GM19455 (cell line): ENCODE data around the gene FBLN5.
A peak's percentile ranks its signal among the peaks of the same experiment; 100 is the strongest.
"Not testable (repeated sequence)": the region's sequence is repeated elsewhere in the genome, so short reads cannot be mapped to it uniquely, and the experiment has no call there.

Experiments used
- ATAC-seq: cut with Tn5 transposase; IDR thresholded peaks from one replicate; pipeline ENCODE4 v1.9.1; 2021; ENCODE audit not compliant: unreplicated experiment

FBLN5 gene

DNA sequence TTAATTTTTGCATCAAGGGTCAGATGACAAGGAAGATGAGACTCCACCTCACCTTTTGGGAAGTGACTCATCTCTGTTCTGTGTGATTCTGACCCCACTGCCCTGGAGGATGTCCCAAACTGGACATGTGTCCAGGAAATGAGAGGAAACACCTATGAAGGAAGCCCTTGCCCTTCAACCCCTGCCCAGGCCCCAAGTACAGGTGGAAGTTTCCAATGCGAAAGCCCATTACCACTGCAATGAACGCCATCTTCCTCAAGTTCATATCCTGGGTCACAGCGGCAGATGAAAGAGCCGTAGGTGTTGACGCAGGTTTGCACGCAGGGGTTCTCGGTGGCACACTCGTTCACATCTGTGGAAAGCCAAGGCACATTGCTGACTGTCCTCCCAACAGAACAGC is 60.5 kb downstream of the FBLN5 start:
- ATAC-seq: no peak

DNA sequence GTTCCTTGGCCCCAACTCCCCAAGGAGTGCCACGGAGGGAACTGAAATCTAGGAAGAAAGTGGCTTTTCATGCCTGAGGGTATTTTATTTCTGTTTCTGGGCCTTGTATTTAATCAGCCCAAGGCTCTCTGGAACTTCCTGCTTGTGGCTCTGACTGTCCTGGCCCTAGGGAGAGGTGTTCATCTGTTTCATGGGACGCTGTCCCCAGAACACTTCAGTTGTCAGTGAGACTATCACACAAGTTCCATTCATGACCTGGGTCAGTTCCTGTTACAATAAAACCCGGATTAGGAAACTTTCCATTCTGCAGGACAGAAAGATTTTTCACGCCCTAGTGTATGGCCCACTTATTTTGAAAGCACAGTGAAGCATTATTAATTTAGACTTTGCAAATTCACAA is 61.7 kb downstream of the FBLN5 start:
- no peak for ATAC-seq

DNA sequence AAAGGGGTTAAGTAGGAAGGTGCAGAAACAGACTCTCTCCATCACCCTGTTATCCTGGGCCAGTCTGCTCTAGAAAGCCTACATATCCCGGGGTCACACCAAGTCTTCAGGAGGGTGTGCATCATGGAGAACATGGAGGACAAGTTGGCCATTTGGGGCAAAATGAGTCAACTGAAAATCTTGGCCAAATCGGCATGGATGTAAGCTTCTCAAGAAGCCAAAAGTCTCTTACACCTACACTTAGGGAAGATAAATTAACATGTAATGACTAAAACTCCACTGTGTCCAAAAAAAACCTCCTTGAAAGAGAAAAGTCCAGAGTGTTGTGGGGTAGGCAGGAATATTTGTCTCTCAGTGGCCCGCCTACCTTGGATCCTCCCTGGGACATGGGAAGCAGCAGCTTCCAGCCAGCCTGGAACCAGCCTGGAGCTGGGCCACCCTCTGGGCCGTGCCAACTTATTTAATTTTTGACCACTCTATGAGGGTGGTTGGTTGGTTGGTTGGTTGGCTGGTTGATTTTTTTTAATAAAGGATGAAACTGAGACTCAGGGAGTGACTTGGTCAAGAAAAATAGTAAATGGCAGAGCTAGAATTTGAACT is 62.3 kb downstream of the FBLN5 start:
- no peak for ATAC-seq

DNA sequence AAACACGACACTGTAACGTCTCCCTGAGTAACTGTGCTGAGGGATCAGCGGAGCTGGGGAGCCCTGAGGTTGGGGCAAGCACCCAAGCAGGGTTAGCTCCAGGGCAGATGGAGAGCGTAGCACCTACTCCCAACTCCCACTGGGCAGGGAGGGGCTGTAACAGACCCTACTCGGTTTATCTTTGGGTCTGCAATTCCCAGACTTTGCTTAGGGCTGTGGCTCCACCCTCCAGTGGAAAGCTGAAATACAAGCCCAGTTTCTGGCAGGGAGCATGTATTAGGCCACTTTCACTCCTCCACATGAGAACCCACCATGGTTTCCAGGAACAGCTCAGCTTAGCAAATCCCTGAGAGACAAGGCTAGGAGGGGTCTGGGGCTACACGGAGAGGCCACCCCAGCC is 62.8 kb downstream of the FBLN5 start:
- ATAC-seq: no peak

DNA sequence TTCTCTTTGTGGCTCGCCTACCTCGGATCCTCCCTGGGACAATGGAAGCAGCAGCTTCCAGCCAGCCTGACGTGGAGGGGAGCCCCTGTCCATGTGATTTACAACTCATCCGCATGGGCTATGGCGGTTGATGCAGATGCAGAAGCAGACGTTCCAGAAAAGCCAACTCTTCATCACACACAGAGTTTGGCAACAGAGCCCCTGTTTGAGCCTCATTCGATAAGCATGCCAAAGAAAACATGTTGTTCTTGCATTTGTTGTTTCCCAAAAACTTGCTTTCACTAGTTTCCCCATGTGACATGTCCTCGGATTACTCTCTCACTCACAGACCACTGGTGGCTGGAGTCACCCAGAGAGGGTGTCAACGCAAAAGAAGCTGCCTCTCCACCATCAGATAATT is 63.7 kb downstream of the FBLN5 start:
- no peak for ATAC-seq

DNA sequence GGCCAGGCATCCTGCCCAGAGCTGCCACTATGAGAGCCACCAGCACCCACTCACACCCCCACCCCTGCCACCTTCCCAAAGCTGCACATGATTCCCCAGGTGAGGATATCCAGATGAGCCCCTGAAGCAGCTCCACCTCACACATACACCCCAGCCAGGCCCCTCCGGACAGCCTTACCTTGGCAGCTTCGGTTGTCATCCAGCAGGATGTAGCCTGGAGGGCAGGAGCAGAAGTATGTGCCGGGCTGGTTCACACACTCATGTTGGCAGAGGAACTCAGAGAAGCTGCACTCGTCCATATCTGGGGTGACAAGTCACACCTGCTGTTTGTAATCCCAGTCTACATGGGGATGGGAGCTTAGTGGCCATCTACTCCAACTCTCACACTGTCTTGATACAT is 64.7 kb downstream of the FBLN5 start:
- ATAC-seq: no peak

DNA sequence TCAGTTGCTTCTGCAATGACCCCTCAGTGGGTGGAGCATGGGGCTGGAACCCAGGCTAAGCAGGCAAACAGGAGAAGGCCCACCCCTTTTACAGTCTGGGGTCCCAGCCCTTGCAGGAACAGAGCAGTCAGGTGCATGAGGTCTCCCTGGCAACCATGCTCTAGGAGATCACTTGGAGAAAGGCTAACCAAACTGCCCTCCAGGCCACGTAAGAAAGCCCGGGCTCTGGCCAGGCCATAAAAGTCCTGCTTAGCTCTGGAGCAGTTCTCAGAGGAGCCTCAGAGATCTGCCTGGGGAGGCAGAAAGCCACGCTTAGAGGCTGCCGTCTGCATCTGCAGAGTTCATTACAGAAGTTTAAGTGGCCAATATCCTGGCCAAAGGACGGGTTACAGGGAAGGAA is 65.1 kb downstream of the FBLN5 start:
- ATAC-seq: no peak

DNA sequence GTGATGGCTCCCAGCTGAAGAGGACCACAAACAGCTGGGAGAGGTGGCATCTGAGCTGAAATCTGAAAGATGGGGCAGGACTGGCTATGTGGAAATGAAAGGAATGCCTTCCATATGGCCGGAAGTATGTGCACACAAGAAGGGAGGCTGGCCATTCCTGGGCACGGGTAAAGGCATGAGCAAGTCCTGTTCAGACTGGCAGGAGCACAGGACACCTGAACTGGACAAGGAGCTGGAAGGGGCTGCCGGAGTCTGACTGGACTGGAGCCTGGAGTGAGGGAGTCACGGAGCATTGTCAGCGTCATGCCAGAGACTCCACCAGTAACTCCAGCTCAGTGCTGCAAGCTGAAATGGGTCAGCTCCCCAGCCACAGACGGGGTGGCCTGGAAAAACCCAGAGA is 68.3 kb downstream of the FBLN5 start:
- no peak for ATAC-seq

DNA sequence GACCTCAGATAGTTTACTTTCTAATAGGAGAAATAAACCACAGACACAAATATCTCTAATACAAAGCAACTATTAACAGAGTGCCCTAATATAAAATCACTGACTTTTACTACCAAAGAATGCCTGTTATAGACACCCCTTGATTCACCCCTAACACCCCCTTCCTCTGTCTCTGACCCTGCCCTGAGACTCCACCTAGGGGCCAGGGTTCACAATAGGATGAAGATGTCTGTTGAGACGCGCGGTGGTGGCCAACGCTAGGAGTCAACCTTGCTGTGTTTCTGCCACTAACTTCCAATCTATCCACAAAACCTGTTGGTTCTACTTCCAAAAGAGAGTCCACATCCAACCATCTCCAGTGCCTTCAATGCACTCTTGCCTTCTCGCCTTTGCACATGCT is 69.2 kb downstream of the FBLN5 start:
- no peak for ATAC-seq

DNA sequence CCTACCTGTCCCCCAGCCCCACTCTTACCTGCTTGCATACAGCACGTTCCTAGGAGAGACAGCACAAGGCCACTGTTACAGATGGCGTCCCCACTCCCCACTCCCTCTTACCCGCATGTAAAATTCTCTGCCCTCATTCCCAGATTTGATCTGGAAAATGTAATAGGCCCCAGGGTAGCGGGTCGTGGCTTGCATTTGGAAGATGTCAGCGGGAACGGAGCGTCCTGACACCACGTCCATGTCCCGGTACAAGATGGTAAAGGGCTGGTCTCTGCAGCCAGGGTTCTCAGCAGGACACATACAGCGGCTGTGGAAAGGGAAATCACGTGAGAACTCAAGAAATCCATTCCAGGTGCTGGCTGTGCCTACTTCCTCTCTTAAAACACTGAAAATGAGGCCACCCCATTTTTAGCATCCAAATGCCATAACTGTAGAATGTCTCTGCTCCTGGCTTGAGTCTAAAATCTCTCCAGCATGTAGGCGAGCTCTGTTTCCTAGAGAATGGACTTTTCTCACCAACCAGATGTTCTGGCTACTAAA is 70.0 kb downstream of the FBLN5 start:
- ATAC-seq: no peak

DNA sequence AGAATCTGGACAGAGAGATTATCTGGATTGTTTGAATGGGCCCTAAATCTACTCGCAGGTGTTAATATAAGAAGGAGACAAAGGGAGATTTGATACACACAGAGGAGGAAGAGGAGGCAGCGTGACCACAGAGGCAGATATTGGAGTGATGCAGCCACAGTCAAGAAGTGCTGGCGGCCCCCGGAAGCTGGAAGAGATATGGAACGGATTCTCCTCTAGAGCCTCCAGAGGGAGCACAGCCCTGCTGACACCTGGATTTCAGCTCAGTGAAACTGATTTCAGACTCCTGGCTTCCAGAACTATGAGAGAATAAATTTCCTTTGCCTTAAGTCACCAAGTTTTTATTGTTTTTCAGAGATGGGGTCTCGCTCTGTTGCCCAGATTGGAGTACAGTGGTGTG is 71.0 kb downstream of the FBLN5 start:
- ATAC-seq: no peak

DNA sequence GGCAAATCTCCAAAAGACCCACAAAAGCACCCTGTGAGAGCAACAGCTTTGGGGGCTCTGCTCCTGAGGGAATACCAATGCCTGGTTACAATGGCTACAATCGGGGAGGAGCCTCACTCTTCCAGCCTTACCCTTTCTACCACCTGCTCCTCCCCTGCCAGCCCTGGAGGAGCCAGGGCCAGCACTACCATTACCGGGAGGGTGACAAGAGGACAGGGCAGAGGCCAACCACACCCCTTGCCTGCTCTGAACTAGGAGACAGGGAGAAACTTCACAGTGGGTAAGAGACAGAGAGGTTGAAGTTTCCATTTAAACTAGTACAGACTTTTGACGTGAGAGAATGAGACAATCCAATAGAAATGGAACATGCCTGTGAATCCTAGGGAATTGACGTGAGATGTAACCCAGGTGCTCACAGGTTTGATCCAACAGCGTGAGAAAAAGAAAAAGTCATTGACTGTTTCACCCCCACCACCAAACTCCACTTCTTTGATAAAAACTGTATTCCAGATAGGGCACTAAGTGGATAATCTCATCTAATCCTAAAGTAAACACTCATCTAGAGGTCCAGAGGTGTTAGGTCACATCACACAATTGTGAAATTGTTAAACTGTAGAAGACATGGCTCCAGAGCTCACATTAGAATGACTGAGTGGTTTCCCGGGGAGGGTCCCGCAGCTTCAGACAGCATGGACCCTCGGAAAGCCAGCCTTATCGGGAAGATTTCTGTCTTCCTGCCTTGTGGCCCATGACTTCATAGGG is 71.8 kb downstream of the FBLN5 start:
- ATAC-seq: no peak

DNA sequence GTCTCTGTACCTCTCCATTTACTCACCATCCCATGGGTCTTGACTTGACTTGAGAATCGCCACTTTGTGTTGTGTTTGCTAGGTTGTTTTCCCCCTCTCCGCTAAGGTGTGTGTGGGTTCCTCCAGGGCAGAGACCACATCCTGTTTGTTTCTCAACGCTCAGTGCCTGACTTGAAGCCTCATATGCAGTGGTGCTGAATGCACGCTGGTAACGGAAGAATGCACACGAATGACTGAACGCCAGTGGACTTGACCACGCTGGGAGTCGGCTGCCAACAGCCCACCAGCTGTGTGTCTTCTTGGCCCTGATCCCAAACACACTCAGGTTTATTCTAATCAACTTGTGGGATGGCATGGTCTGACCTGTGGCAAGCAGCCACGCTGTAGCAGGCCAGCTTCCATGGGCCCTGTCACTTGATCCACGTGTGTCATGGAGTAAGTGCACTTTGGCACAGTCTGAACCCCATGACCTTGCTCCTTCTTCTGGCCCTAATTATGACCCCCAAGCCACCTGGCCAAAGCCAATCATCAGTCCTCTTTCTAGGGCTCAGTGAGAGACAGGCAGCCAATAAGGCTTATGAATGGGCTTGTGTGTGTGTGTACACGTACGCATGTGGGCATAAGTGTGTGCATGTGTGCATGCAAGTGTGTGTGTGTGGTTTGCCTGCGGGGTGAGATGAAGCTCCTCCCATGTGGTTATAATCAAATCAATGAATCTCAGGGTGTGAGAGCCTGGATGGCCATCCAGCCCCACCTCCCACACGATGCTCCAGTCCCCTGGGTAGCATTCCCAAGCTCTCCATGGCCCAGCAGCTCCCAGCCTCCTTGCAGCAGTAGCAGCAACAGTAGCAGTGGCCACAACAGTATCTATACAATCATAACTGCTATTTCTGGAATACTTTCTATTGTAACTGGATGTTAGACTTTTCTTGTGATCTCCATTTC is 73.8 kb downstream of the FBLN5 start:
- ATAC-seq: peak; percentile 85

DNA sequence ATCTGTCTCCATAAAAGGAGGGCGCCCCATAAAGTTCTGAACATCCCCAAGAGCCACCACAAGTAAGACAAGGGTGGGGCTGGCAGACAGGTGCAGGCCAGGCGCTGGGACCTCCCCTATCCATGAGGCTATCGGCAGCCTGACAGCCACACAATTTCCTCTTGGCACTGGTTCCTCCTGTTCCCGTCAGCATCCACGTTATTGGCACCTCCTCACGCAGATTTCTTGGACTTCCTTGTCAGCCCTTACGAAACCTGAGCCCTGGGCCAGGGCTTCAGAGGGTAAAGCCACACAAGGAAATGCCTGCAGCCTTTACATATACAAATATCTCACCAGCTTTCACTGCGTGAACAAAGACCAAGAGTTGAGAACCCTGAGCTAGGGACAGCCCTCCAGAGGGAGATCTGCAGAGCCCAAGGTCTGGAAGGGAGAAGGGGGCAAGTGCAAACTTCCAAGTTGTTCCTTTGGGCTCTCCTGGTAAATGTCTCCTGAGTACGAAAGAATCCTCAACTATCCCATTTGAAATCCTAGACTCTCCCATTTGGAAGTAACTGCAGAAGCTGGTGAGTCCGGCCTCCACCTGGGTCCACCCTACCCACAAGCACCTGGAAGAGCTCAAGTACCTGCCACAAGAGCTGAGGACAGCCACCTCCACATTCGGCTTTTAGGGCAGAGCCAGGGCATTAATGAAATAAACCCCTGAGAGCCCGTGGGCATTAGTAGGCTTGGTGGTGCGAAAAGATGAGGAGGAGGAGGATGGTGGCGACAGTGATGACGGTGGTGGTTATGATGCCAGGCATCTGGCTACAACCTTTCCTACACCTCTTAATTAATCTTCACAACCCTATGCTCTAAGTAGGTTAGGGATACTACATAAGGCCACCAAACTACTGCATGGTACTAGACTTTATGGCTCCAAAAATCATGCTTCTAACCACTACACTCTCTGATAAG is 74.7 kb downstream of the FBLN5 start:
- ATAC-seq: peak; percentile 29

DNA sequence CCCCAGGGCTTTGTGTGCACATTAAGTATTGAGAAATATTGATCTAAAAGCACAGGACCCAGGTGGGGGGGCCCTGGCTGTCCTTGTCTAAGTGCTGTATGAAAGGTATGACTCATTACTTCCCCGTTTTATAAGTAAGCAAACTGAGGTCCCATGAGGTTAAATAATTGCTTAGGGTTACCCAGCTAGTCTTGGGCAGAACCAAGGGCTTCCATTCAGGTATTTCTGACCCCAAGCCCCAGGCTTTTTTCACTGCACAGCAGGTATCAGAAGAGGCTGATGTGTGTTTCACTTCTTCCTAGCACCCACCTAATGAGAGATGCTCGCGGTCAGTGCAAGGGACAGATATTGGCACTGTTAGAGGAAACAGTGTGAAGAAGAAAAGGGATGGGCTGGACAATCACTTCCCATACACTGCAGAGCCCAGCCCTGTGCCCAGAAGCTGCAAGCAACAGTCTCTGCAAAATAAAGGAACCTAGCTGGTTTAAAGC is 75.4 kb downstream of the FBLN5 start:
- ATAC-seq: peak; percentile 59

DNA sequence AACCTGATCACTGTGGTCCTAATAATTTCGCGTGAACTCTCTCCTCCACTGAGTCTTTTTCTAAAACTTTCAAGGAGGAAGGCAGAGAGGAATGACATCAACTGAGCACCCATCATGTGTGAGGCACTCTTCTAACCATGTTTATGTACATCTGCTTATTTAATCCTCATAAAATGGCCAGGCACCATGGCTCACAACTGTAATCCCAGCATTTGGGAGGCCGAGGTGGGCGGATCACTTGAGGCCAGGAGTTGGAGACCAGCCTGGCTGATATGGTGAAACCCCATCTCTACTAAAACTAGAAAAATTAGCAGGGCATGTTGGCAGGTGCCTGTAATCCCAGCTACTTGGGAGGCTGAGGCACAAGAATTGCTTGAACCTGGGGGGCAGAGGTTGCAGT is 76.1 kb downstream of the FBLN5 start:
- ATAC-seq: not testable (repeated sequence)

DNA sequence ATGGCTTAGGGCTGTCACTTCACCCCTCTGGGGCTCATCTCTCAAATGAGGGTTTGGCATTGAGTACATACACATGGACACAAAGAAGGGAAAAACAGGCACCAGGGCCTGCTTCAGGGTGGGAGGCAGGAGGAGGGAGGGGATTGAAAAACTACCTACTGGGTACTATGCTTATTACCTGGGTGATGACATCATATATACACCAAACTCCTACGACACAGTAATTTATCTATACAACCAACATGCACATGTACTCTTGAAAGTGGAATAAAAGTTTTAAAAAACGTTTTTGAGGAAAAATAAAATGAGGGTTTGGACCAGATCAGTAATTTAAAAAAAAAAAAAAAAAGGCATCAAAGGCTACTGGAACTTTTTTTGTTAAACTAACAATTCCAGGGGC is 76.6 kb downstream of the FBLN5 start:
- ATAC-seq: no peak

DNA sequence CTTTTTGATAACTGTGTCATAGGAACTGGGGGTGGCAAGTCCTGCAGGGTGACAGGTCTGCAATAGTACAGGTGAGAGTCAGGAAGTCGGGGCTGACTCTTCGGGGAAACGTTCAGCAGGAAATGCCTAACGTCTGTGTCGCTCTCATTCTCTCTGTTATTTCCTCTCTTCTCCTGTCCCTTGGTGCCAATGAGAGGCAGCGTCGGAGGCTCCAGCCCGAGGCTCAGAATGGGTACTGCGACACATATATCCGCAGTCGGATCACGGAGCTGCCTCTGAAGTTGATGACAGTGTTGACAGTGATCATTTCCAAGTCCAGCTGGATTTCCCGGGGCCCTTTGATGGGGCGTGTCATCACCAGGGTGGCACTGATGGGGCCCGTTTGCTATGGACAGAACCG is 77.5 kb downstream of the FBLN5 start:
- no peak for ATAC-seq

DNA sequence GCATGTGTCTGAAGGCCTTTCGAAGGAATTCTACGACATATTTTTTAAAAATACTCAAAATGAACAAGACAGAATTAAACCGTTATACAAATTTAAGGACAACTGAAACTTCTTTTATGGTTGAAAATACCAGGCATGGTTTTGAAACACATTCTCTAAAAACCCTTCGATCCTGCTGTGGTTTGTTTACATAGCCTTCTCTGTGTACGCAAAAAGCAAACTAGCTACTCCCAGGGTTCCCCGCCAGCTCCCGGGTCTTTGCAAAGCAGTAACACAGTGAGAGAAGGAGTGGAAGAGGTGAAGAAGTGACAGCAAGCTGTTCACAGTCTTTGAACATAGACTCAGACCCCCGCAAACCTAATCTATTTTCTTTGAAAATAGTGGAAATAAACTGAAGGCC is 77.9 kb downstream of the FBLN5 start:
- no peak for ATAC-seq

DNA sequence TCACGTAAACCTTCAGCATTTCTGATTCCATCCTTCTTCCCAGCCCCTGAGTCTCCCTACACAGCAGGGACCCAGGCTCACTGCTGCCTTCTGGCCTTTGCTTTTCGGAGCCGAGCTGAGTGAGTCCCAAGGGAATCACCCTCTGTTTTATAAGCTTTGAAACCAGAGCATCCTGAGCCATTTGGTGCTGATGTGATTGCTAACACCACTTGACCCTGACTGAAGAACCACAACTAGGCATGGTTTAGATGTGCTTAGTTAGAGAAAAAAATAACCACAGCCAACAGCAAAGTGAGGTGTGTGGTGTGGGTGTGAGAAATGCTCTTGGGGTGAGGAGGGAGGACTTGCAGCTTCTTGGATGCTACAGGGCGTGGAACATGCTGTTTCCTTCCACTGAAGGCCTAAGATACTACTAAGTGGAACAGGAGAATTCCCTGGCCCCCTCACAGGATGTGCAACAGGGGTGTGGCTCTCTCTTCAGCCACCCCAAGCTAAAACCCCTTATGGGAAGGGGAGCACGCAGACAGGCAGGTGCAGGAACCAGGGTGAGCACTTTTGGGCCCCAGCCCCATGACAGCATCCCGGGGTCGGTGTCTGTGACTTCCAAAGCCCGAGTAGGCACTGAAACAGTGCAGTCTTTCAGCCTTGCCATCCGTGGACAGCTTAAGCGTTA is 80.0 kb downstream of the FBLN5 start, which contains the start of gene TC2N:
Gene TC2N (minus strand): TSS at position 221 of the 673 bp plus-strand sequence. CDS start 53,767 bp downstream, outside the sequence.
- no peak for ATAC-seq
